Ramos (cell line): ENCODE measurements around the gene HYAL1.

Experiments
- in situ Hi-C: fragments of 300-500 bp; cut with MboI; formaldehyde crosslinking; loops from one replicate; pipeline ENCODE4 v1.14.3; 2022; ENCODE audit warnings: low sequenced_read_pairs; ENCODE audit not compliant: unreplicated experiment

Gene HYAL1

DNA sequence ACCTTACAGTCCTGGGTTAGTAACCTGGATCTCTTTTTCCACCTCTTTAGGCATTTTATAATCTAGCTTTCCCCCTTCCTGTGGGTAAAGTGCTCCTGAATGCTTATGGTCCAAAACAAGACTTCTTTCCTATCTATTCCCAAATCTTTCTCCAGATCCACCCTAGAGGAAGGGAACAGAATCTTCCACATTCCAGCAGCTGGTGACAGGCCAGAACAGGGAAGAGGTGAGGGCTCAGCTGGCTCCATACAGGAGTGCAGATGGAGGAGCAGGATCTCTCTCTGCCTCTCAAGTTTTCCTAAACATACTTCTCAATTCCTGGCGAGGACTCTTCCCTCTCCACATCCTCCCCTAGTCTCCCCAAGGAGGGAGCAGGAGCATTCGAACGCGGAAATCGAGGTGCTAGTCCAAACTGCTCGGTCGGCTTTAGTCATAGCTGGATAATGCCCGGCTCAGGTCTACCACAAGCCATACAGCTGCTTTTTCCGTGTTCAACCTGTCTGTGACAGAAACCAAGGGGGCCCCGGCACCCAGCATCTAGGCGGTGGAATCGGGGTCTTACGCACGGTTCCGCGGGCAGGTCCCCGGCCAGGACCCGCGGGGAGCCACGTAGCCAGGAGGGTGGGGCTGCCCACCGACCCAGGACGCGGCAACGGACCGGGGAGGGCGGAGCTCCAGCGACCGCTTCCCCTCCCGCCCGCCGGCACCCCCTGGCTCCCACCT, 33.2 kb upstream of the HYAL1 start:
- in situ Hi-C loops, result no loop called here

DNA sequence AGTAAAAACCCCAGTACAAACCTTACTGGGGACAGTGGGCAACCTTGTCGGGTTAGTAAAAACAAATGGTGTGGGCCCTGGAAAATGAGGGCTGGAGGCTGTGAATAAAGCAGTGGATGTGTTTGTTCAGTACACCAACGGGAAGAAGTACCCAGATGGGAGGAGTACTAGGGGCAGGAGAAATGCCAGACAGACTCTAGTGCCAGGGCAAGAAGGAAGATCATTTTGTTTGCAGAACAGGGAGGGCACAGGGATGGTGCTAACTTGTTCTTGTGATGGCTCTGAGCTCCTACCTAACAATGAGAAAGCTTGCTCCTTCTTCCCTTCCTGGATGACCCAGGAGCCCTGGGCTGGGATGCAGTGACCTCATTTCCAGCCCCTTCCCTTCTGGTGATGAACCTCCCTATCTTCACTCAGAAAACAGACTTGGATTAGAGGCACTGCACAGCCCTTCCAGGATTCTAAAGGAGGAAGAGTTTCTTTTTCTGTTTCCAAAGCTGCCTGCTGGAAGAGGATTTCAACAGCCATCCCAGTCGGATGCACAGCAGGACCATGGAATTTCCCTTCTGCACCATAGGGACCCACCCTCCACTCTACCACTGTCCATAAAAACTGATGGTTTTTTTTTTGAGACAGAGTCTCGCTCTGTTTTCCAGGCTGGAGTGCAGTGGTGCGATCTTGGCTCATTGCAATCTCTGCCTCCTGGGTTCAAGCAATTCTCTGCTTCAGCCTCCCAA, 31.1 kb upstream of the HYAL1 start:
- in situ Hi-C loops, result no loop called here

DNA sequence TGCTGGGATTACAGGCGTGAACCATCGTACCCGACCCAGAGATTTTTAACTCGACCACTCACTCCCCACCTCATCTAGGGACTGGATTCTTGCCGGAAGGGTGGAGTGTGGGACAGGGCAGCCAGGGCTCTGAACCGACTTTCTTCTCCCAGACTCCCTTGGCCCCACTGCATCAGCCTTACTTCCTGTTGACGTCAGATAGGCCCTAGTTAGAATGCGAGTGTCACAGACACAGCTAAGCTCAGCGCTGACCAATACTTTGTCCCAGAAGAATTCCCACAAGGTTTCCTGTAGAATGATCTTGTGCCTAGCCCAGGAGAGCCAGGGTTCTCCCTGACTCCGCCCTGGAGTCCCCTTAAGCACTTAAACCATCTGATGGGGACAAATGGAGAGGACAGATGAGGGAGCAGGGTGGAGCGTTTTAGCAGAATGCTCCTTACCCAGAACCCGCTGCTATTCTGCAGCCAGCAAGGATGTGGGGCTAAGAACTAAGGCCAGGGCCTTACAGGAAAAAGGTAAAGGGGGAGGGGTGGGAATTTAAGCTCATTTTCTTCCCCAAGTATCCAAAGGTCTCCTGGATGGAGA, 30.5 kb upstream of the HYAL1 start:
- in situ Hi-C loops, result no loop called here

DNA sequence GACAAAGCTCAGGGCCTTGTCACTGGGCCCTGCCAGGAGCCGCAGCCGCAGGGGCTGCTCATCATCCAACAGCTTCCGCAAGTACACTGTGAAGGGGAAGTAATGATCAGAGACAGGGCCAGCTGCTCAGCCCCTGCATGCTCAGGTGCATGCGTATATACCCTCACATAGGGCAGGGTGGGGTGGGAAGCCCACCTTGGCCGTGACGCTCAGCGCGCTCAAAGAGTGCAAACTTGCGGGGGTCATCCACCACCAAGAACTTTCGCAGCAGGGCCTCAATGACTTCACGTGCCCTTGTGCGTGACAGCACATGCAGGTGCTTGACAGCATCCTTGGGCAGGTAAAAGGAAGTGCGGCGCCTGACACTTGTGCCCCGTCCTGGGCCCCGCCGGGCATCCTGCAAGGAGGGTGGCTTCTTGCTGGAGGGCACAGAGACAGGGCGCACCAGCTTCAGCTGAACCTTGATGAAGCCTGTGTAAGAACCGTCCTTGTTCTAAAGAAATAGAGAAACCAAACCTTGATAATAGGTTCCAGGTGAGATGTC, 28.1 kb upstream of the HYAL1 start:
- in situ Hi-C loops, result no loop called here

DNA sequence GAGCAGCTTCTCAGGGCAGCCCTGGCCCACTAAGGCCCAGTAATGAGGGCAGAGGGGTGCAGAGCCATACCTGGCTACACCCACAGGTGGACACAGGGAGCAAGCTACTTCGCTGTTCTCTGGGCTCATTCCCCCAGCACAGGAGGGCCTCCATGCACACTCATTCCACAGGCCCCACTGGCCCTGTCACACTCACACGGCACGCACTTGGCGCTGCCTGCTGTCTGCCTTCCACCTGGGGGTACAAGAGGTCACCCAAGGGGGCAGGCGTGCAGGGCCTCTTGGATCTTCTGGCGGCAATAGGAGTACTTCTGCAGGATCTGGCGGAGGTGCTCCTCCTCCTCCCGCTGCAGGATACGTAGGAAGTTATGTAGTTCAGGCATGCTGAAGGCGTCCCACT, 27.0 kb upstream of the HYAL1 start:
- in situ Hi-C loops, result no loop called here

DNA sequence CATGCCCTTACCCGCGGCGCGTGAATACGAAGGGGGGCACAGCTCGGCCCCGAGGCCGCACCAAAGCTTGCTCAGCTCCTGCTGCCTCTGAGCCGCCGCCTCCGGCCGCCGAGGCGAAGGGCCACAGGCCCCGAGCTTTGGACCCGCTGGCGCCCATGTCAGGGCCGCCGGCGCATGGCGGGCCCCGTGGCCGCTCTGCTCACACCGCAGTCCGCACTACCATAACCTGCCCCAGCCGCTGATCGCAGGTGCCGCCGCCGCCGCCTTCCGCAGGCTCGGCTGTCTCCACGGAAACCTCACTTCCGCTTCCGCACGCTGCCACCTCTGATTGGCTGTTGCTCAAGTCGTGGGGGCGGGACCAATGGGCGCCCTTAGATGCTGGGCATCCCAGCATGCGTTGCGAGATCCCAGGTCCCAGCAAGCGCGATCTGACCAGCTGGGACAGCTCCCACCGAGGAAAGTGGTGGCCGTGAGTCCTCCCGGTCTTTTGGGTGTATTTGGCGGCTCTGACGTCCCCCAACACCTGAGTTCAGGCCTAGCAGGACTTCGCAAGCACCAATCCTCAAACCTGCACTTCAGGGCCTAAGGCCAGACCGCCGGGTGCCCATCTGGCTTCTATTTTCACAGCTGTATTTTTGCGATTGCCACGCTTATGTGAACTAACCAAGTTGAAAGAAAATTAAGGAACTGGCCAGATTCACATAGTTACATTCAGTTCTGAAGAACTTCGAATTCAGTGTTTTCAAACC, 24.7 kb upstream of the HYAL1 start, which contains the start of gene TUSC2:
Gene TUSC2 (minus strand): TSS at position 281 of the 749 bp plus-strand sequence. CDS start 124 bp downstream, at position 157.
- in situ Hi-C loops, result no loop called here

DNA sequence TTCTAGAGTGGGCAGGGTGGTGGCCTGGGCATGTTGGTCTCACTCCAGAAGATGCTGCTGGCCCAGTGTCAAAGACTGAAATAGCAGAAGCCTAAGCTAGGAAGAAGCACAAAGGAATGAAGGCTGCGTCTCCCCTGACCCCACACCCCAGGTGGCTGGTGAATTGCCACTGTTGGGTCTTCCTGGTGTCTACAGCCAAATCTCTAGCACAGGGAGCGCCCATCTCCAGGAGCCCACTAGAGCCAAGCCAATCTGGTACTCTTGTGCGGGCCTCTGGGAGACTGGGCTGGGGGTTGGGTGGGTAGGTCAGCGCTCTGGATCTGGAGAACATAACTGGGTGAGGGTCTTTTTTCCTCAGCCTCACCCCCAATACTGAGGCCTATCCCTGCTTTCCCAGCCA, 23.8 kb upstream of the HYAL1 start:
- in situ Hi-C loops, result no loop called here

DNA sequence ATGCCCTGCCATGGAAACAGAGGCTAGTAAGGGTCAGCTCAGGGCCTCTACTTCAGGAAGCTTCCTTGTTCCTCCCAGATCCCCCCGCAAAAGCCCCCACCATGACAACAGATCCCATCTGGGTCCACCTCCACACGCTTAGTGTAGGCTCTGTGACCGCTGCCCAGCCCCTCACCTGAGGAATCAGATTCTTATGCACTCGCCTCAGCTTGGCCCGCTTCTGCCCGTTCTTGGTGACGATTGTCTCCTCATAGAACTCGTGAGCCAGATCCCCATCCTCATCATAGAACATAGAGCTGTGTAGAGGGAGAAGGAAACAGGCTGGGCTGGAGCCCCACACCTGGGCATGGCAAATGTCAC, 22.8 kb upstream of the HYAL1 start:
- in situ Hi-C loops, result no loop called here

DNA sequence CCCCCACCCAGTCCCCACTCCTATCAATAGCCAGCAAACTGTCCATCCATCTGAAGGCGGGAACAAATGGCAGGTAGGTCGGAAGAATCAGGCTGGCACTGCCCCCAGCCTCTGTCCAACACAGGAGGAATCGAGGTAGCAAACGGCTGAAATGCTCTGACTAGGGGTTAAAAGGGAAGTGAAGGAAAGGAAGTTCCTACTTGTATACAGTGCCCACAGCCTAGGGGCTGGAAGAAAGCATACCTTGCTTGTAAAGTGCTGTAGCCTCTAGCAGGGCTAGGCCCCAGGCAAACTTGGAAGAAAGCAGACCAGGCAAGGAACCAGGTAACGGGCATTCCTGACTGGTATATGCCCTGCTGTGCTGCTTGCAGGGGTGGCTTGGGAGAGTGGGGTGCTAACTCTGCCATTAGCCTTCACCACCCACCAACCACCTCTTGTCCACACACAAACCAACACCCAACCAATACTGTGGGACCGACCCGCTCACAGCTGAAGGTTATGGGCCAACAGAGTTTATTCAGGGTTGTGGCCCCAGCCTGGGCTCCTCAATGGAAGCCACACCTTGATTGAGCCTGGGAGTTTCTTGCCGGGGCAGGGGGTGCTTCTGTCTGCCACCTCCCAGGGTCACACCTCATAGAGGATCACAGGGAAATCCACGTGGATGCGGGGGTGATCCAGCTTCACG, 22.3 kb upstream of the HYAL1 start:
- in situ Hi-C loops, result no loop called here

DNA sequence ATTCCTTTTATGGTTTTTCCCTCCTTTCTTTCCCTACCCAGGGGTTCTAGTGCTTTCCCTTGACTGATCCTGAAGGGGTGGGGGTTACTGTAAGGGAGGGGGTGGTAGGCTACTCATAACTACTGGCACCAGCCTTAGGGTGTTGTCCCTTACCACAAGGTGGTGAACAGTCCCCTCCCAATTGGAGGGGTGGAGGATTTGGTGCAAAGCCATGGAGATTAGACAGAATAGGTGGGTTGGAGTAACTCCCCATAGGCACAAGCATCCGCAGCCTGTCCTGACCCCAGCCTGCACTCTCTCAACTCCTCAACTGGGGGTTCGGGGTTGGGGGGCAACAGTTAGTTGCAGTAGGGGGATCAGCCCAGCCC, 21.7 kb upstream of the HYAL1 start:
- in situ Hi-C loops, result no loop called here

DNA sequence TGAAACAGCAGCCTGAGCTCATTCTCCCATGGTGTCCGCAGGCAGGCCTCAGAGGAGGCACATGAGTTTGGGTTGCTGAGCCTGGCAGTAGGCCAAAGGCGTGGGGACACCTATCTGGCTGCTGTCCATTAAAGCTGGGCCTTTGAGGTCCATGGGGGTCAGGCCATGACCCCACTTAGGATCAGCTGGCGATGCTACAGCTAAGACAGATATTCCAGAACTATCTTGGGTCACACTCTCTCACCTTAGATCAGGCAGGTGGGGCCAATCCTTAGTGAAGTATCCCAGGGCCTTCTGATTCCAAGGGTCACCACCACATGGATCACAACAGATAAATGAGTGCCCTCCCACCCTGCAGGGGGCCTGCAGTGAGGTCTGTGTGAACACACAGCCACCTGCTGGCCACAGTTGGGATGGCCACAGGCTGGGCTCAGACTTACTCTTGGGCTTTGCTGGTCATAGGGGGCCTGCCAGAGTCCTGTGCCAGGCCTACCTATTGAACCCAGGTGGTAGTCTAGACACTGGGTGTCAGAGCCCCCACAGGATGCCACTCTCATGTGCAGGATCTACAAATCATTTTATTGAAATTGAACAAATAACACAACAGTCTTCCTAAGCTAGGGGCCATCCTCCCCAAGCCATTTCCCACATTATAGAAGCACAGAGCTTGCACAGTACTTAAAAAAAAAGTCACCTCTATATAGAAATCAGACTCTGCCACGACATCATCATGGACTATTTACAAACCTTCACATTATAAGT, 21.2 kb upstream of the HYAL1 start:
- in situ Hi-C loops, result no loop called here

DNA sequence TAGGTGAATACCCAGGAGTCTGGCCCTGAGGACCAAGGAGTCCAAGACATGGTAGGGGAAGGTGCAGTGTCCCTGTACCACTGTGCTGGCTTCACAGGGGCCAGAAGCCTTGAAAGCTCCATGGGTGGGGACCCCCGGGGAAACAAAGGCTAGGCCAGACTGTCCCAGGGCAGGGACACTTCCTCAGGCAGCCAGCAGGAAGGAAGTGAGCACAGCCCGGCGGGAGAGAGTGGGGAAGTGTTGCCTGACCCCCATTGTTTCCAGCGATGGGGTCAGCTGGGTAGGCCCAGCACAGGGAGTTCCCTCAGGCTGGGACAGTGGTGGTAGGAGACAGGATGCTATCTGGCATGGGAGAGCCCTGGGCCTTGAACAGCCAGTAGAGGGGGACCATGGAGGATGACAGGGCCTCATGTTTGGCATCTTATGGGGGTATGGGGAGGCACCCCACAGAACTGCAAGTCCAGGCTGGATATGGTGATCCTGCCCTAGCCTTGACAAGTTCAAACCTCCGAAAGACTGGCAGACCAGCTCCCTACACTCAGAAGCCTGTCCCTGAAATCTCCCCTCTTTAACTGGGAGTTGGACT, 20.3 kb upstream of the HYAL1 start:
- in situ Hi-C loops, result no loop called here

DNA sequence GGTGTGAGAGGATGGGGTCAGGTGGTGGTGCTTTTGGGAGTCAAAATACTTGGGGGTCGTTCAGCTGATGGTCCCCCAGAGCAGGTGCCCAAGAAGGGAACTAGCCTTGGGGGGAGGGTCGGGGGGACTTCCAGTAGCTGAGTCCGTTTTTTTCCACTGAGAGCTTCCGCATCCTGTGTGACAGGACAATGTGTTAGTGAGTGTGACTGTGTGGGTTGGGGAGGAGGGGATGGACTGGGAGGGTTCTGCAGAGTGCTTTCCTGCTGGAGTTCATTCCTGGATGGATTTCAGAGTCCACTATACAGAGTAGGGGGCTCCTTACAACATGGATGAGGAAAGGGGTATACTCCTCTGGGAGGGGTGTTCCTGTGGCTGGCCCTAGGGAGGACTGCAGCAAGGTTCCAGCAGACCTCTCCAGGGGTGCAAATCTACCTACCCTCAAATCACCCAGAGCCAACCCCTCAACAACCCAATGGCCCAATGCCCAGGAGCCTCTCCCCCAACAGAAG, 19.8 kb upstream of the HYAL1 start:
- in situ Hi-C loops, result no loop called here

DNA sequence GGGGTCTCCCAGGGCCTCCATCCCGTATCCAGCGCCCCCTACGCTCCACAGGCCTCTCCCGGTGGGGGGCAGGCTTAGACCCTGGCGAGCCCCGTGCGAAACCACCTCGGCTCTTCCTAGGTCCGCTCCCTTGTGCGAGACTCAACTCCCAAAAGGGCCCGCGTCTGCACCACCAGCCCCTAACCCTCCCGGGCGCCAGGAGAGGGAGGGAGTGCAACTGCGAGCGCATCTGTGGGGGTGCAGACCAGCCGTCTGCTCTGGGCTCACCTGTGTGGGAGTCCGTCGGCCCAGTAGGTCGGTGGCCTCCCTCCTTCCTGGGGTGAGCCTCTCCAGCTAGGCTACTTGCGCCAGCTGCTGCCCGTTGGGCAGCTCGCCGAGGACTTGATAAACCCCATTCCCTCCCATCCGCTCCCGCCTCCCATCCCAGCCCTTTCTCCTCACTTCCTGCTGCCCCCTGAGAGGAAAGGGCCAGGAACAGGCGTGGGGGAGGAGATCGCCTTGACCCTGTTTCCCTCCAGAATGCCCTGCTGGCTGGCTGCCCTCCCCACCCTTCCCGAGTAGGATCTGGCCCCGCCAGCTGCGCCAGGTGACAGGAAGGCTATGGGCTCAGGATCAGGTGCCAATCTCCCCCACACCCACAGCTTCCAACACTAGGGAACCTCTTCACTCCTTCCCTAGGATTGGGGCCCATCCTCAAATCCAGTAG, 19.2 kb upstream of the HYAL1 start, which contains the start of gene HYAL2:
Gene HYAL2 (minus strand): TSS at position 360 of the 706 bp plus-strand sequence. CDS start 2,256 bp downstream, outside the sequence.
- in situ Hi-C loops, result no loop called here

DNA sequence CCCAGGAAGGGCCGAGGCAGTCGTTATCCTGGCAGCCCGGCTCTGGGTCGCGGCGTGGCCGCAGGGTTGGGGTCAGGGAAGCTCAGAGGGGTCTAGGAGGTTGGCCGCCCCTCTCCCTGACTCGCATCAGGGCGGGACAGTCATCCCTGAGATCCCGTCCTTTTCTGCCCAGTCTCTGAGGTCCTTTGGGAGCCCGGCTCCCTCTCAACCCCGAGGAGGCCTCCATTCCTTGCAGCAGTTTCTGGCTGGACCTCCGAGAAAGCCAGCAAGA, 18.7 kb upstream of the HYAL1 start:
- in situ Hi-C loops, result no loop called here

DNA sequence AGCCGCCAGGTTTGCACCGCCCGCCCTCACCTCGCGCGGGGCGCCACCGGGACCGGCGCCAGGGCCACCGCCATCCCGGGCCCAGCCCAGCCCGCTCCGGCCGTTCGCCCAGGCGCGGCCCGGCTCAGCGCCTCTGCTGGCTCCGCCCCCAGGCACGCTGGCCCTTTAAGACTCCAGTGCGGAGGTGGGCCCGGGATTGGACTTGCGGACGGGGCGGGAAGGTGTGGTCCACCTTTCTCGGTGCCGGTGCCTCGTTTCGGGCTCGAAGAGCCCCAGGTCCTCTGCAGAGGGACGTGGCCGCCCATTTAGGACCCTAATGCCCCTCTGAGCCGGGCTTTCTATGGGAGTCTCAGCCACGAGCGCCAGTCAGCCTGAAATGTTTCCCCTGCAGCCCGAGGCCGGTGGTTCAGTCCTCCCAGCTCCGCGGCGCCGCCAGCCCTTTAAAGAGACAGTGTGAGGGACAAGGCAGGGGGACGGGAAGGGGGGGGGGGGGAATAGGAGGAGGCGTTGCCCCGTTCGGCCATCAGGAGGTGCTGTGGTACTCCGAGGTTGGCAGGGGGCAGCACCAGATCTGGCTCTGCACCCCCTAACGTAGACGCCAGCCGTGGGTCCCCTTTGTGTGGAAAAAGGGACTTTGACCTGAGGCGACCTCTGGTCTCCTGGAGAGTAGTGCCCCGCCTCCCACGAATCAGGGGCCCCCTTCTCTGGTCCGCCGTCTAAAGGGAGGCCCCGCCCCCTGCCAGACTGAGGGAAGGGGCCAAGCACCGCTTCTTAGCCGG, 18.2 kb upstream of the HYAL1 start:
- in situ Hi-C loops, result no loop called here

DNA sequence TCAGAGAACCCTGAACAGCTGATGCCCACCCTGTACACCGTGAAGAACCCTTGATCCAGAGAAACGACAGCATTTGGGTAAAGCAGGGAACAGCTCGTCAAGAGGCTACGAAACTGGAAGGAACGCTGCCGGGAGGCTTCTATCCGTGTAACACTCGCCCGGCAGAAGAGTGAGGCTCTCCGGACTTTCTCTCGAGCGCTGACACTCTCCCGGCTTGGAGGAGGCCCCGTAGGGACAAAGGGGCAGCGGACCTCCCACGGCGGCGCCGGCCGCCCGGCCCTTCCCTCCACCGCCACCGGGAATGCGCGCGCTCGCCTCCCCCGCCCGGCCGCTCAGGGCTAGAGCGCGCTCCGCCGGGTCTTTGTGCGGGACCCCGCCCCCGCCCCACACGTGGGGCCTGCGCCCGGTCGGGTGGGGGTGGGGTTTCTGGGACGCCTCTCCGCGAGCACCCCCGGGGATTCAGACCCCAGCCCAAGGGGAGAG, 17.5 kb upstream of the HYAL1 start:
- in situ Hi-C loops, result no loop called here
